IPS DF 19.7 (cell line): ENCODE data around the gene ZNF816.
"Not testable (repeated sequence)": the region's sequence is repeated elsewhere in the genome, so short reads cannot be mapped to it uniquely, and the experiment has no call there.

Source experiments
- DNase-seq: peaks from one replicate; pipeline ENCODE4 v3.0.0-alpha.2; 2013; ENCODE audit warnings: low read depth, low spot score

ZNF816 gene

DNA sequence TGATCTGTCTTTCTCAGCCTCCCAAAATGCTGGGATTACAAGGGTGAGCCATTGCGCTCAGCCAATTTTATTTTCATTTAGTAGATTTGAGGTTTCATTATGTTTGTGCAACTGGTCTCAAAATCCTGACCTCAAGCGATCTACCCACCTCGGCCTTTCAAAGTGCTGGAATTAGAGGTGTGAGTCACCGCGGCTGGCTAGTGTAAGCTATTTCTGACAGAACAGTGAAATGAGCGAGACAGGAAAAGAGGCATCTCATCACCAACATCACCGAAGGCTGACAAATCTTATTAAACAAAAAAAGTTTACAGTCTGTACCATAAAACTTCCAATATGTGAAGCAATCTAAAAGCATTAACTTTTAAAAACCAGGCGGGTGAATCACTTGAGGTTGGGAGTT lies 27.2 kb downstream of the ZNF816 start:
- no peak for DNase-seq

- not testable (repeated sequence) for DNase-seq
Measured at GRCh38 chr19:52924641-52925040, 38.0 kb downstream of the ZNF816 start.

DNA sequence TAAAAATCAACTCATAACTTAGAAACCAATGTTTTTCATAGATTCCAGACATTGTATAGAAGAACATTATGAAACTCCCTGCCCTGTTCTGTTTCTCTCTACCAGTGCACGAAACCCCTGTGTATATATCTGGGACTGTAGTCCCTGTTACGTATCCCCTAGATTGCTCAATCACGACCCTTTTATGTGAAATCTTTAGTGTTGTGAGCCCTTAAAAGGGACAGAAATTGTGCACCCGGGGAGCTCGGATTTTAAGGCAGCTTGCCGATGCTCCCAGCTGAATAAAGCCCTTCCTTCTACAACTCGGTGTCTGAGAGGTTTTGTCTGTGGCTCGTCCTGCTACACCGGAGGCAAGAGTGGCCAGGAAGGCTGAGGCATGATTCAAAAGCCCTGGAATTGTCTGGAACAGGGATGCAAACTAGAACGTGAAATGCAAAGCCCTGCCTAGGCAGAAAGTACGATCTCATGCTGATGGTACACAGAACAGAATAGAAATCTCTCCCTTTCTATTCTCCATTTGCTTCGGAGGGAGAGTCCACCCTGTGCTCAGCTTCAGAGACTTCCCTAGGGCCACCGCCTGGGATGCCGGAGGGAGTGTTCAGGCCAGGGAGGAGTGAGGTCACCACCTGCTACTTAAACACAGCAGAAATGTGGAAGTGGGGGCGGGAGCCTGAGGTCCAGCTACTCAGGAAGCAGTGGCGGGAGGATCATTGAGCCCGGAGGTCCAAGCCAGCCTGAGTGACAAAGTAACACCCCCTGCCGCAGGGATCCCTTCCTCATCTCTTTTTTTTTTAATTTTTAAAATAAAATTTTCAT lies 38.7 kb downstream of the ZNF816 start:
- DNase-seq, result no peak

- DNase-seq, result no peak
Measured at GRCh38 chr19:52922841-52923777, 39.6 kb downstream of the ZNF816 start, which contains the start of gene ZNF888. Gene ZNF888 (minus strand): TSS chr19:52923428. CDS start chr19:52917873, 5,555 bp downstream.

- no peak for DNase-seq
Measured at GRCh38 chr19:52917531-52917930, 45.1 kb downstream of the ZNF816 start.

GRCh38 chr19:52910648-52911047 lies 52.0 kb downstream of the ZNF816 start:
- no peak for DNase-seq

- DNase-seq, result not testable (repeated sequence)
Measured at GRCh38 chr19:52904052-52904780, 58.5 kb downstream of the ZNF816 start.

DNA sequence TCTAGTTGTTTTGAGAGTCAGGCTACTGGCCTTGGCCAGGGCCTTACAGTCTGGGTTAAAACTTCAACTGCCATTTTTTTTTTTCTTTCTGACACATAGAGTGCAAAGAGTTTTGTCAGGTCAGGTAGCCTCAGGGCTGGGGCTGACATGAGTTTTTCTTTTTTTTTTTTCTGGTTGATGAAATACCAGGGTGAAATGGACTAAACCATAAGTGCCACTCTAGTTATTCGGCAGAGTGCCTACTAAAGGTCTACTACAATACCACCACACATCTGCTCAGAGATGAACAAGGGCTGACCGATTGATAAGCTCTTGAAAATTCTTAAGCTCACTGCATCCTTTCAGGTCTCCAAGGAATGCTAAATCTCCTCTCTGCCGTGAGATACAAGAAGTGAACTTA lies 60.8 kb downstream of the ZNF816 start:
- no peak for DNase-seq
